ENCODE results near the gene SNX13.

SNX13 gene

GRCh38 chr7:17940302-17940883 lies at the start of gene SNX13:
SNX13 (minus strand) TSS chr7:17940494; CDS start chr7:17940295, 199 bp downstream.
- DNase-seq (ENCODE audit: low read depth): peak; percentile 82

GRCh38 chr7:17989546-17989945 lies 49.3 kb upstream of the SNX13 start:
- no peak for DNase-seq (ENCODE audit: low read depth)

DNA sequence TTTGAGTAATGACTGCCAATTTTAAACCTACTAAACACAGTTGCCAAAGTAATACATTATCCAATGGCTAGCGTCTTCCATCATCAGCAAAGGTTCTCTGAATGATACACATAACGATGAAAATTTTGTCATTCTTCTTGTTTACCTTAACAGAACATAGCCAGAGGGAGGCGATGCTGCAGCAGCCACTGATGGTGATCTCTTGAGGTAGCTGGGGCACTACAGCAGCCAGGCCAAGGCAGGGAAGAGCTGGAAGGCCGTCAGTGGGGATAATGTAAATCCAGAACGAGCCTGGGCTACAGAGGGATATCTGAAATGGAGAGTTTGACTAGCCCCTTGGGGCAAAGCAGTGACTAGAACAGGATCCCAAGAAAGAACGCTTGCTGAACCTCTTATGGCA lies 48.6 kb upstream of the SNX13 start:
- DNase-seq (ENCODE audit: low read depth): no peak

- DNase-seq (ENCODE audit: low read depth): no peak
Measured at GRCh38 chr7:17988141-17988540, 47.8 kb upstream of the SNX13 start.

DNA sequence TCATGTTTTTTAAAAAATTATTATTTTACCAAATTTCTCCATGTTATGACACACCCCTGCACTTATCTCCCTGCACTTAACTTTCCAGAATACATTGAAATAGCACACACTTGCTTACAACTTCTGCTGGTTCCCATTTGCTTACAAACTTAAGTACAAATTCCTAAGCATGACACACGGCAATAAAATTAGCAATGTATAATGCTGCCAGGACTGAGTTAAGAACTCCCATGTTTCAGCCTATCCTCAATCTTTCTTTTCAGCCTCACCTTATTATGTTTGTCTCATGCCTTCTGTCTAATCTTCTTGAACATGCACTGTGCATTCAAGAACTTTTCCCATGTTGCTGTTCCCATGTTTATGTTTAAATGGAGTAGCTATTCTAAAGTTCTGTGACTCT lies 46.6 kb upstream of the SNX13 start:
- DNase-seq (ENCODE audit: low read depth): no peak

DNA sequence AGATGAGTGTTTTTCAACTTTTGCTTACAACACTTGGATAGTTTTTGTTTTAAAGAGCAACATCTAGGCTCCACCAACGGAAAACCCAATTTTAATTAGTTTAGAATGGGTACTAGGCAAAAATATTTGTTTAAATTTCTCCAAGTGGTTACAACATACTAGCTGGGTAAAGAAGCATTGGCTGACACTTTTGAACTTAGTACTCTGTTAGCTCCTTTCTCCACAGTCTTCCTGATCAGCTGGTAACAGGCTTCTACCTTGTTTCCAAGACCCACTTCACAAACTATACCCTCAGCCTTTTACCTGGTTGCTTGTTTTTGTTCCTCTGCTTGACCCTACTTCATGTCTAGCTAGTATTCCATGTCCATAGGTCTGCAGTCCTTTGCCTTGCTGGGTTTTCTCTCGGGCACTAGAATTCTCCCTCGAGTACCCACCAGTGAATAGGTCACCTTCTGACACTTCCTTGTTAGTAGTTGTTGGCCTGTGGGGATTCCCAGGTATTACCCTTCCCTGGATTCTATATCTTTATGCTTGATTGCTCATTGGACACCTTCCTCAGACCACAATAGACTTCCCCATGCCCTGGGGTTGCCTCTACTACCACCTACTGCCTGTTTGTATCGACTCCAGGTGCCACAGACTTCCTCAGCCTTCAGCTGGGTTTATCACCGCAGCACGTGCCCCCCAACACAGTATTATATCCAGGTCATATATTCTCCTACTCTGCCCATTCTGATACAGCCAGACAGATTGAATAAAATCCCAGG lies 45.4 kb upstream of the SNX13 start:
- DNase-seq (ENCODE audit: low read depth): no peak

GRCh38 chr7:17984288-17984687 lies 44.0 kb upstream of the SNX13 start:
- no peak for DNase-seq (ENCODE audit: low read depth)

DNA sequence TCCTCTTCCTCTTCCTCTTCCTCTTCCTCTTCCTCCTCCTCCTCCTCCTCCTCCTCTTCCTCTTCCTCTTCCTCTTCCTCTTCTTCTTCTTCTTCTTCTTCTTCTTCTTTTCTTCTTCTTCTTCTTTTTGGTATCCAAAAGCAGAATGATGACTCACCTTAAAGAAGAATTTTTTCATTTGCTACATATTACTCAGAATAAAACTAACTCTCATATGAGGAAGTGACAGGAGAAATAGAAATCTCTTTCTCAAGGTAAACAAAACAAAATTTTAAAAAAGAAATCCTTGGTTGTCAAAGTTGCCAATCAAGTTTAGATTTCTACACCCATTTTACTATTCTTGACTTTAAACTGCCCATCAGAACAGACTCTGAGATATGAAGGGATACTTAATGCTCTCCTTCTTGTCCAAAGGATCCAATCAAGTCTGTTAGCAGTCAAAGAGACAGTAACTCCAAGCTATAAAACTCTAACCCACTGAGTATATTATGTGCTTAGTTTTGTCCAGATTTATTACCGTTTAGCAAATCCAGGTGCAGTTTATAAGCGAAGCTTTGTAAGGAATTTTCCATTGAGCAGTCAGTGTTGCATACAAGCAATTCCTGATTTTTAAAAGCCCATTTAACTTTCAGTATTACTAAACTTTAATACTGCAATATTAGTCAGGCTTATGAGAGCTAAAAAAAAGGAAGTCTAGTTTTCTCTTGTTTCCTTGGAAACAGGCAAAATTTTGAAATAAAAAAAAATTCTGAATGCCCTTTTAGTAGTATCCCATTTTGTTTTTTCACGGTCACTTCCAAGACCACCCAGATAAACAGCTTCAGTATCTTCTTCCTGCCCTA lies 43.1 kb upstream of the SNX13 start:
- no peak for DNase-seq (ENCODE audit: low read depth)

DNA sequence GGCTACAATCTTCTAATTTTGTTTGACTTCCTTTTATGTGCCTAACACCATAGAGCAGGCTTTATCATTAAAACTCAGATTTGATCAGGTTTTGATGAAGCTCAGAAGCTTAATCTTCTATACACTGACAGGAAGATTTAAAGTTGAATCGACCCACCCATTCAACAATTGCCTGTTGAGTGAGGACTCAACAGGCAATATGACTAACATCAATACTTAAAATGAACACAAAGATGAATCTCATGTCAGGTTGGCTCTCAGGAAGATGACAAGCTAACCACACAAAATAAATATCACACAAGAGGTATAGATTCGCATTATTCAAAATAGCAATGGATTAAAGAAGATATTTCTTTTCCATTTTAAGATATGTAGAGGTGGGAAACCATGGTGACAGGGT lies 36.7 kb upstream of the SNX13 start:
- DNase-seq (ENCODE audit: low read depth): no peak

DNA sequence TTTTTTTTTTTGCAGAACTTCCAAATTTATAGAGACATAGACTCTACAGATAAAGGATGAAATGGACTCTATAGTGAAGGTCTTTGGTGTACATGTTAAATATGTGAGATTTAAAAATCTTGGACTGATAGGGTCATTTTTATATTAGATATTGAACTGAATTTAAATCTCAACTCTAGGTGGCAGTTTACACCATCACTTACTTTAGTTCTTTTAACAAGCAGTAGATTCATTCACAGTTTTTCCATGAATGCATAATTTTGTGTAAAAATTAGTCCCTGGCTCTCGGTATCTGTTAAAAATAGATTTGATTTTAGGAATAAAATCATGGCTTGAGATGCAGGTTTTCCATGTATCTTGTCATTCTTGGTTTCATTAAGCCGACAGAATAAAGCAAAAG lies 31.1 kb upstream of the SNX13 start:
- DNase-seq (ENCODE audit: low read depth): no peak

DNA sequence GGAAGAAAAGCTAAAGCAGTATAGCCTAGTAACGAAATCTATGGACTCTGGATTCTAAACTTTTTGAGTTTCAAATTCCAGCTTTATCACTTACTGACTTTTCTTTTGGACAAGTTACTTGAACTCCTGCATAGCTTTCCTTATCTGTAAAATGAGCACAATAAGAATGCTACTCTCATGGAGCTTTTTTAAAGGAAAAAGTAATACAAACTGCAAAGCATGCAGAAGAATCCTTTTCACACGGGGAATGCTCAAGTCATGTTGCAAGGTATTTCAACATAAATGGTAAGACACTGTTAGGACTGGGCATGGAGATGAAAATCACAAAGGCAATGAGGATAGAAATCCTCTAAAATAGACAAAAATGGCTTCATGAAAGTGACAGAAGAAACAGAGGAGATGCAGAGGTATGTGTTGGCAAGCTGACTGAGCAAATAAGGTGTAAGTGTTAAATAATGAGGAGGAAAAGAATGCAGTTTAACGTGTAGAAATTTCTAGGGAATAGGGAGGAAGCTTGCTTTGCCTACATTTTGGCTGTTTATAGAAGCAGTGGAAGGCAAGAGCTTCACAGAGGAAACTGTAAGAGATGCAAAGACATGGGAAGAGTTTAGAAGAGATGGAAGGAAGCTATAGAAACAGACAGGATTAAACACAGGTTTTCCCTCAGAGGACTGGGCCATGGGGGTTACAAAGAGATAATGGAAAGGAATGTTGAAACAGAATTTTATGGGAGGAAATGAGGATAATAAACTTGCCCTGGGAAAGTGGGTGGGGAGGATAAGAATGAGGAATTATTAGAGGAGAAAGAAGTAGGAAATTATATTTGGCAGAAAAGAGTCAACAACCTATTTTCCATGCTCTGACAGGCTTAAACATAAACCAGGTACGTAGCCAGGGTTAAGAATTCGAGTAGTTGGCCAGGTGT lies 28.8 kb upstream of the SNX13 start:
- DNase-seq (ENCODE audit: low read depth): no peak

- DNase-seq (ENCODE audit: low read depth): no peak
Measured at GRCh38 chr7:17966706-17967105, 26.4 kb upstream of the SNX13 start.

GRCh38 chr7:17965603-17966002 lies 25.3 kb upstream of the SNX13 start:
- no peak for DNase-seq (ENCODE audit: low read depth)

DNA sequence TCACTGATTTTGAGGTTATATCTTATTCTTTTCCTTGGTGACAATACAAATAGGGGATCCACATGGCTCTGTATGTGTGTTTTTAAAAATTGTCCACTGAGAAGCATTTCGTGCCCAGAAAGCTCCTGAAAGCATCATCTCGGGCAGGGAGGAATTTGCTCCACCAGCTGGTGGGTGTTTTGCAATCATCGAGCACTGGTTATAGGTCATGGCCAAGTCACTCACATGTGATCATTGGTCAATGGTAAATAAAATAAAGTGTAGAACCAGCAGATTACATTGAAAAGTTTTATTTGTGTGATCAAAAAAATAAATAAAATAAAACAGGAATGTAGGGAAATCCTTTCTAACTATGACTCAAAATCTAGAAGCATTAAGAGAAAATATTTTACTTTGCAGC lies 23.0 kb upstream of the SNX13 start:
- no peak for DNase-seq (ENCODE audit: low read depth)

GRCh38 chr7:17962652-17963051 lies 22.4 kb upstream of the SNX13 start:
- DNase-seq (ENCODE audit: low read depth): no peak

DNA sequence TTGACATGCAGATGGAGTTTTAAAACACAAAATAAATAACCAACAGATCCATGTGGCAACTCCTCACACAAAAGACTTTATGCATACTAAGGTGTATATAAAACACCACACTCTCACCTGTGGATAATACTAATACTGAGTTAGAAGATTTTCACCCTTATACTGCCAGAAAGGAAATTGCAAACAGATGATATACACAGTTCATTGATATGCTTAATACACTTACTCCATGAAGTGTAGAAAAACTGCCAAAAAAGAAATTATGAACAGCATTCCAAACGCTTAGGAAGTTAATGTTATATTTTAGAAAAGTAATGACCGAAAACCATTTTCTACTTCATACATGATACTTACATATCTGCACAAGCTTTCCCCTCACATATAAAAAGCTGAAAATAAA lies 17.6 kb upstream of the SNX13 start:
- no peak for DNase-seq (ENCODE audit: low read depth)

- DNase-seq (ENCODE audit: low read depth): no peak
Measured at GRCh38 chr7:17952387-17952786, 12.1 kb upstream of the SNX13 start.

DNA sequence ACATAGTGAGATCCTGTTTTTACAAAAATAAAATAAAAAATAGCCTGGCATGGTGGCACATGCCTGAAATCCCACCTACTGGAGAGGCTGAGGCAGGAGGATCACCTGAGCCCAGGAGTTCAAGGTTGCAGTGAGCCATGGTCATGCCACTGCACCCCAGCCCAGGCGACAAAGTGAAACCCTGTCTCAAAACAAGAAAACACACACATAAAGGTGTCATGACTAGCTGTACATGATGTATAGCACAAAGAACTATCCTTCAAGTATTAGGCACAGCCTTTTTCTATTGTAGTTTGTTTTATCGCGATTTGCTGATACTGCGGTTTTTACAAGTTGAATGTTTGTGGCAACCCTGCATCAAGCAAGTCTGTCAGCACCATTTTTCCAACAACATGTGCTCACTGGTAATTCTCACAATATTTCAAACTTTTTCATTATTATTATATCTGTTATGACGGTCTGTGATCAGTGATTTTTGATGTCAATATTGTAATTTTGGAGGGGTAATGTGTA lies 11.5 kb upstream of the SNX13 start:
- no peak for DNase-seq (ENCODE audit: low read depth)

- no peak for DNase-seq (ENCODE audit: low read depth)
Measured at GRCh38 chr7:17948526-17949238, 8.4 kb upstream of the SNX13 start.

DNA sequence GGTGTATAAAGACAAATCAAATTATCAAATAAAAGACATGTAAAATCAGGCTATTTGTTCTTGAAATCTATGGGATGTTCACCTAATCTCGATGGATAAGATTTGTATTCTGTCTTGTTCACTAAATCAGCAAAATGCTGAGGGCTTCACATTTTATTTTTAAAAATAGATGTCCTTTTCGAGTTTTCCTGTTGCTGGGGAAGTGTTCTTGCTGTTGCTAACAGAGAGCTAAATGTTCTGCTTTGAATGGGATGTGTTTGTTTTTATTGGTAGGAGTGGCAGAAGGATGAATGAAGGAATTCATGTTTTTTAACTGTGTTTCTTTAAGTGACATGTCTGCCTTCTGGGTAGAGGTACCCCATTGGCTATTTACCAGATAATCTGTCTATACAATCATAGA lies 7.3 kb upstream of the SNX13 start:
- DNase-seq (ENCODE audit: low read depth): no peak

GRCh38 chr7:17946591-17946990 lies 6.3 kb upstream of the SNX13 start:
- no peak for DNase-seq (ENCODE audit: low read depth)
